Cardiac fibroblast (primary cell): Measurements from ENCODE around the gene NME9.

Experiments
- DNase-seq, 2 donors: peaks; one replicate each; pipeline versions ENCODE4 v3.0.0 to v3.0.0-alpha.2; 2010; ENCODE audit warnings: low read depth in 2 of 2
- H3K4me3 ChIP-seq, 2 donors: replicated peaks in 1 of 2; 1 replicate in 1 of 2; 2 replicates in 1 of 2; pipeline ENCODE4 v1.5.1; 2011; ENCODE audit warnings: low read depth in 2 of 2, low read length in 2 of 2, mild to moderate bottlenecking in 2 of 2, moderate library complexity in 1 of 2
- TF ChIP-seq, protein P1 (sequence below): IDR thresholded peaks from one replicate; pipeline ENCODE4 v1.5.1; 2011; ENCODE audit warnings: low read depth, mild to moderate bottlenecking, low read length, inconsistent platforms

Gene NME9

DNA sequence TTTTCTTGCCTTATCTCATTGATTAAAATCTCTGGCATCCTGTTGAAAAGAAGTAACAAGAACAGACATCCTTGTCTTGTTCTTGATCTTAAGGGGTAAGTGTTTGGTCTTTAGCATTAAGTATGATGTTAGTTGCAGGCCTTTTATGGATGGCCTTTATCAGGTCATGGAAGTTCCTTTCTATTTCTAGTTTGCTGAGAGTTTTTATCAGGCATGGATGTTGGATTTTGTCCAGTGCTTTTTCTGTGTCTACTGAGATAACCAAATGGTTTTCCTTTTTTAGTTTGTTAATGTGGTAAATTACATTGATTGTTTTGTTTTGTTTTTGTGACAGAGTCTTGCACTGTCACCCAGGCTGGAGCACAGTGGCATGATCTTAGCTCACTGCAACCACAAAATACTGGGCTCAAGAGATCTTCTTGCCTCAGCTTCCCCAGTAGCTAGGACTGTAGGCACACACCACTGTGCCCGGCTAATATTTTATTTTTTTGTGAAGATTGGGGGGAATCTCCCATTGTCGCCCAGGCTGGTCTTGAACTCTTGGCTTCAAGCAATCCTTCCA, 45.0 kb upstream of the NME9 start:
- TF ChIP-seq, protein P1, sequence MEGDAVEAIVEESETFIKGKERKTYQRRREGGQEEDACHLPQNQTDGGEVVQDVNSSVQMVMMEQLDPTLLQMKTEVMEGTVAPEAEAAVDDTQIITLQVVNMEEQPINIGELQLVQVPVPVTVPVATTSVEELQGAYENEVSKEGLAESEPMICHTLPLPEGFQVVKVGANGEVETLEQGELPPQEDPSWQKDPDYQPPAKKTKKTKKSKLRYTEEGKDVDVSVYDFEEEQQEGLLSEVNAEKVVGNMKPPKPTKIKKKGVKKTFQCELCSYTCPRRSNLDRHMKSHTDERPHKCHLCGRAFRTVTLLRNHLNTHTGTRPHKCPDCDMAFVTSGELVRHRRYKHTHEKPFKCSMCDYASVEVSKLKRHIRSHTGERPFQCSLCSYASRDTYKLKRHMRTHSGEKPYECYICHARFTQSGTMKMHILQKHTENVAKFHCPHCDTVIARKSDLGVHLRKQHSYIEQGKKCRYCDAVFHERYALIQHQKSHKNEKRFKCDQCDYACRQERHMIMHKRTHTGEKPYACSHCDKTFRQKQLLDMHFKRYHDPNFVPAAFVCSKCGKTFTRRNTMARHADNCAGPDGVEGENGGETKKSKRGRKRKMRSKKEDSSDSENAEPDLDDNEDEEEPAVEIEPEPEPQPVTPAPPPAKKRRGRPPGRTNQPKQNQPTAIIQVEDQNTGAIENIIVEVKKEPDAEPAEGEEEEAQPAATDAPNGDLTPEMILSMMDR = no peak
- H3K4me3 ChIP-seq = no peak overlapping the region
- DNase-seq = peak in 1 of 2 donors; percentile 29

DNA sequence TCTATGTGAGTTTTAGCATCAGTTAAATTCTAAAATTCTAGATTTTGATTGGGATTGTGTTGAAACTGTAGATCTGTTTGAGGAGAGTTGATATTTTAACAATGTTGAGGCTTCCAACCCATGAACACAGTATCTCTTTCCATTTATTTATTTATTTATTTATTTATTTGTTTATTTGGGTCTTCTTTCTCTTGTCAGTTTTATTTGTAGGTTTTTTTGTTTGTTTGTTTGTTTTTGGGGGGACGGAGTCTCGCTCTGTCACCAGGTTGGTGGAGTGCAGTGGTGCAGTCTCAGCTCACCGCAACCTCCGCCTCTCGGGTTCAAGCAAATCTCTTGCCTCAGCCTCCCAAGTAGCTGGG, 44.1 kb upstream of the NME9 start:
- TF ChIP-seq, protein P1 = no peak
- DNase-seq = no peak
- H3K4me3 ChIP-seq = no peak overlapping the region

DNA sequence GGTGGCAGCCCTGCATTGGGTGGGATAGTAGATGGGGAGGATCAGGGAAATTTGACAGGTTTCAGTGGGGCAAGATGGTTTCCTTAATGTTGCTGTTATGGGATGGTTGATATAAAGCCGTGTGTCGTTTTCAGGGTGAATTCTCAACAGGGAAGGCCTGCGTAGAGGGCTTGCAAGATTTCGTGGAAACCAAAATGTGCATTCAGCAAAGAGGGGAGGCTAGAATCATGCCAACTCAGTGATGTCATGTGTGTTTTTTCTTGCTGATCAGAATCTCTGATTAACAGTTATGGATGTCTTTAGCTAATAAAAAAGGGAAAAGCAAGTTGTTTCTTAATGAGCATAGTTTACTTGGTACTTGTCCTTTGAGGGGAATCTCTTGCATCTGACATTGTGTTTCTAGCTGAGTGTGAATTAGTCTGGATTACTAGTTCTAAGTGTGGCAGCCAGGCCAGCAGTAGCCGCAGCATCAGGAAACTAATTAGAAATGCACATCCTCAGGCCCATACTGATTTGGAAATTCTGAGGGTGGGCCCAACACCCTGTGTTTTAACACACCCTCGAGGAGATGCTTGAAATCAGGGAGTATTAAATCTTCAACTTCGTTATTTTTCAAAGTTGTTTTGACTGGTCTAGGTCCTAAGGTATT, 43.6 kb upstream of the NME9 start:
- H3K4me3 ChIP-seq = no peak overlapping the region
- DNase-seq = no peak
- TF ChIP-seq, protein P1 = no peak

DNA sequence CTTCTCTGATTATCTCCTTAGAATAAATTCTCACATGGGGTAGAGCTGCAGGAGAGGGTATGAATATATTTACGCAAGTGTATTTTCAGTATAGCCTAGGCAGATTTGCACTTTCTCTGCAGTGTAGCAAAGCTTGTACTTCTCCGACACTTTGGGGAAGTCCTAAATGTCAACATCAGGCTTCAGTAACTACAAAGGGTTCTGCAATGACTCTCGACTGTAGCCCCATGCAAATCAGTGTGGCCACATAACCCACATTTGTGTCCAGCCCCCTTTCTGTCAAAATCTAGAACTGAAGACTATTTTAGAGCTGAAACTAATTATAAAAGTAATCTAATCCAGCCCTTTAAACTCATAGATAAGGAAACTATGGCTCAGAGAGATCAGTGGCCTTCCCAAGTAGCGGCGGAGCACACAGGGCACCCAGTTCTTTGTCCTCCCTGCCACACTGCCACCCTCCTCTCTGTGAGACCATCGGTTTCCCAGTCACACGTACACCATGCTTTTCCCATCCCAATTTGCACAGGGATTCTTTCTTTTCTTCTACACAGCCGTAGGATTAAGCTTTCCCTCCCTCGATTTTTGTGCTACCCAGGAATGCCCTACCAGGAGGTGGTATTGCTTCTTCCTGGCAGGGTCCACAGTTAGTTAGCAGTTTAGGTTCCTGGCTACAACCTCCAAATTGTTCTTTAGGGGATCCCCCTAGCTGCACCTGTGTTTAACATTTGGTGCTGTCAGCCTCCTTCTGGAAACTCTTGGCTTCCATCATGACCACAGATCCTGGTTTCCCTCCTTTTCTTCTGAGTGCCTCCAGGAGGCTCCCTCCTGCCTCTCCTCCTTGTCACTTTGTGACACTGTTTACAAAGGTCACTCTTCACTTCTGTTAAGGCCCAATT, 41.7 kb upstream of the NME9 start:
- no peak overlapping the region for H3K4me3 ChIP-seq
- no peak for DNase-seq
- TF ChIP-seq, protein P1 = no peak

DNA sequence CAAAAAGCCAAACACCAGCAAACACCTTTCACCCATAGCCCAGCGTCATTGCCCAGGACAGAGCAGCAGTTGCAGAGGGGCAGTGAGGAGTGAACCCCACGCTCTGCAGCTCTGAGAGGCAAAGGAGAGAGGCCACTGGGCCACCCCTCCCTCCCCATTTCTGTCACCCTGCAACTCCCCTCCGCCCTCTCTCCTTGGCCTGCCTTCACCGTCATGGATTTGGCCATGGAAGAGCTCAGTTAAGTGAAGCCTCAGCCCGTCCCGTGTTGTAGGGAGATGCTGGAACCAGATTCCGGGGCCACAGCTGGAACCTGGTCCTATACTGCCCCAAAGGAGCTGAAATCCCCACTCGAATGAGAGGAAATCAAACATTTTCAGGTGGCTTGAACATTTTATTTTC, 40.7 kb upstream of the NME9 start:
- no peak overlapping the region for H3K4me3 ChIP-seq
- no peak for DNase-seq
- TF ChIP-seq, protein P1 = no peak

DNA sequence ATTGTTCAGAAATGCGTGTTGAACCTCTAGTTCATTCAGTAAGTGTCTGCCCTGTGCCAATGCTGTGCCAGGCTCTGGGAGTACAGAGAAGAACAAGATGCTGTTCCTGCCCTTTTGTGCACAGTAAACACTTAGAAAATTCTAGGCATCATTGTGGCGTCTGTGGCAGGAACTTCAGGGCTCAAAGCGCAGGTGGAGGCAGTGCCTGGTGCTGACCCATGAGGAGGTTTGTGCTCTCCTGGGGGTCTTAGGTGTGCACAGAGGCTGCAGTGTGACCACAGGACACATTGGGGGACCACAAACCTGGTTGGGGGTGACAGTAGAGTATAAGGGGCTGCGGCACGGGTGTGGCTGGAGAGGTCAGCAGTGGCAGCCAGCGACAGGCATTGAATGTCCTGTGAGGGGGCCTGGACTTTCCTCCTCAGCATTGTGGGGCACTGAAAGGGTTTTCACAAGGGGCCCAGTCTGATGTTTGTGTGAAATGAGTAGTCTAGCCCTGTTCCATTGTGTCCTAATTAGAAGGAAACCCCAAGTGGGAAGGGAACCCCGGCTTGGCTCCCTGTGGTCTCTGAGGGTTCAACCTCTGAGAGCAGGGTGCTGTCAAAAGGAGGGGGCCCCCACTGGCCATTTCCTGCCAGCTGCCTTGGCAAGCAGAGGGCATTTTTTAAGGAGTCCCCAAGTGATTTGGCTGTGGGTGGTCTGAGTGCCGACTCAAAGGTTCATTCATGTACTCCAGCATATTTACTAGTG, 39.7 kb upstream of the NME9 start:
- H3K4me3 ChIP-seq = no peak overlapping the region
- DNase-seq = peak in 1 of 2 donors; percentile 17
- TF ChIP-seq, protein P1 = no peak
